Epithelial cell of proximal tubule (primary cell): ENCODE data around the gene RASL12. TPM values are rescaled to one million over a fixed set of nuclear protein-coding genes. Genes with fewer than 3 reads are reported as not detected.
A peak's percentile ranks its signal among the peaks of the same experiment; 100 is the strongest.

Experiments used
- DNase-seq: peaks from one replicate; pipeline ENCODE4 v3.0.0-alpha.2; 2011; ENCODE audit warnings: low read depth
- H3K4me3 ChIP-seq: 2 replicates; pipeline ENCODE4 v1.5.1; 2011; ENCODE audit warnings: low read depth, mild to moderate bottlenecking, low read length
- total RNA-seq: library from RNA; depleted of rRNA; stranded (reverse); fragments of >200 nt; gene quantifications from 2 replicates; pipeline ENCODE4 v1.2.3, GENCODE V29; 2015
- TF ChIP-seq, protein P1 (sequence below): conservative IDR thresholded peaks from 2 replicates; pipeline ENCODE4 v1.5.1; 2012; ENCODE audit warnings: low read depth, mild to moderate bottlenecking, low read length

The RASL12 gene
- total RNA-seq, 1 donor from 2014 or later: not detected

DNA sequence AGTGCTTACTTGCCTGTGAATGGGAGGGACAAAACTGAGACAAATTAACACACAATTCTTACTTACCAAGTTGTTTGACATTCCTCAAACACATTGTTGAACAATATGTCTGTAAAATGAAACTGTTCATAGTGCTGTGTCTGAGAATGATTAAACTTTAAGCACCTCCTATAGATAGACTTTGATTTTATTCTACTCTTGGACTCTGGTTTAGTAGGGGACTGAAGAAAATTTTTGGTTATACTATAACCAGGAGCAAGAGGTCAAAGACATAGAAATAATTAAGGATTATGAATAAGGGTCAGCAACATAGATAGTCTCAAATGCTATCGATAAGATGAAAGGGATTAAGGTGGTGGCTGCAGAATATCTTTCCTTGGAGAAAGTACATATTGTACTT lies 30.5 kb downstream of the RASL12 start:
- no peak overlapping the region for H3K4me3 ChIP-seq
- TF ChIP-seq, protein P1, sequence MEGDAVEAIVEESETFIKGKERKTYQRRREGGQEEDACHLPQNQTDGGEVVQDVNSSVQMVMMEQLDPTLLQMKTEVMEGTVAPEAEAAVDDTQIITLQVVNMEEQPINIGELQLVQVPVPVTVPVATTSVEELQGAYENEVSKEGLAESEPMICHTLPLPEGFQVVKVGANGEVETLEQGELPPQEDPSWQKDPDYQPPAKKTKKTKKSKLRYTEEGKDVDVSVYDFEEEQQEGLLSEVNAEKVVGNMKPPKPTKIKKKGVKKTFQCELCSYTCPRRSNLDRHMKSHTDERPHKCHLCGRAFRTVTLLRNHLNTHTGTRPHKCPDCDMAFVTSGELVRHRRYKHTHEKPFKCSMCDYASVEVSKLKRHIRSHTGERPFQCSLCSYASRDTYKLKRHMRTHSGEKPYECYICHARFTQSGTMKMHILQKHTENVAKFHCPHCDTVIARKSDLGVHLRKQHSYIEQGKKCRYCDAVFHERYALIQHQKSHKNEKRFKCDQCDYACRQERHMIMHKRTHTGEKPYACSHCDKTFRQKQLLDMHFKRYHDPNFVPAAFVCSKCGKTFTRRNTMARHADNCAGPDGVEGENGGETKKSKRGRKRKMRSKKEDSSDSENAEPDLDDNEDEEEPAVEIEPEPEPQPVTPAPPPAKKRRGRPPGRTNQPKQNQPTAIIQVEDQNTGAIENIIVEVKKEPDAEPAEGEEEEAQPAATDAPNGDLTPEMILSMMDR: no peak
- no peak for DNase-seq

DNA sequence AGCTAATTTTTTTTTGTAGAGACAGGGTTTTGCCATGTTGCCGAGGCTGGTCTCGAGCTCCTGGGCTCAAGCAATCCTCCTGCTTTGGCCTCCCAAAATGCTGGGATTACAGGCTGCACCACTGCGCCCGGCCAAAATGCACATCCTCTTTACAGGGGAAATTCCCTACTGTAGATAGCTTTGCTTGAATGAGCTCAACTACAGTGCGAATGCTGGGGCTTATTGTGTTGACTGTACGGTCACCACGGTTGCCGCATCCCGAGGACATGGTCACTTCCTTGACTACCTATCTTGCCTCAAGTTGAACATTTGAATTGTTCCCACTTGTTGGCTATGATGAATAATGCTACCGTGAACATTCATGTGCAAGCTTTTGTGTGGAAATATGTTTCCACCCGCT lies 33.1 kb downstream of the RASL12 start:
- H3K4me3 ChIP-seq: no peak overlapping the region
- no peak for DNase-seq
- TF ChIP-seq, protein P1: no peak

DNA sequence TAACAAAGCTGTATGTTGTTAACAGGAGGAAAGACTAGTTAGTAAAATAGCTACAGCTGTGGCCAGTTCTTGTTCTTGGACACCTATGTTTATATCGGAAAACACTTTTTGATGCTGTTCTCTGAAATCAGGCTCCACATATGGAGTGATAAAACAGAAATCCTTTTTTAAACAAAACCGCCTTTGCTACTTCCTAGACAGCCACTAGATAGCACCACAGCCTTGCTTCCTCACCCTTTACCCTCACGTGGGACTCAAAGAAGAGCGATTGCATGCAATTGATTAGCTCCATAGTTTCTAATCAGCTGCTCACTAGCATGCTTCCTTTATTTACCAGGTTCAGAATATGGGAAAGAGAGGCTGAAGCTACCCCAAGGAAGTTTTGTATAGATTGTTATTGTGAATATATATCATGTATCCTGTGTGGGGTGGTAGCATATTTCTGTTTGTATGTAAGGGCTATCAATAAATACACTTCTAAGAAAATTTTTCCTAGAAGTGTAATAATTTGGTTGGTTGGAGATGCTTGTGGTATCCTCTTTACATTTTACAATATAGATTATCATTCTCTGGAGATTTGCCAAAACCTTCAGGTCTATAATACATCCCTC lies 34.0 kb downstream of the RASL12 start:
- DNase-seq: no peak
- no peak overlapping the region for H3K4me3 ChIP-seq
- TF ChIP-seq, protein P1: peak; percentile 76

DNA sequence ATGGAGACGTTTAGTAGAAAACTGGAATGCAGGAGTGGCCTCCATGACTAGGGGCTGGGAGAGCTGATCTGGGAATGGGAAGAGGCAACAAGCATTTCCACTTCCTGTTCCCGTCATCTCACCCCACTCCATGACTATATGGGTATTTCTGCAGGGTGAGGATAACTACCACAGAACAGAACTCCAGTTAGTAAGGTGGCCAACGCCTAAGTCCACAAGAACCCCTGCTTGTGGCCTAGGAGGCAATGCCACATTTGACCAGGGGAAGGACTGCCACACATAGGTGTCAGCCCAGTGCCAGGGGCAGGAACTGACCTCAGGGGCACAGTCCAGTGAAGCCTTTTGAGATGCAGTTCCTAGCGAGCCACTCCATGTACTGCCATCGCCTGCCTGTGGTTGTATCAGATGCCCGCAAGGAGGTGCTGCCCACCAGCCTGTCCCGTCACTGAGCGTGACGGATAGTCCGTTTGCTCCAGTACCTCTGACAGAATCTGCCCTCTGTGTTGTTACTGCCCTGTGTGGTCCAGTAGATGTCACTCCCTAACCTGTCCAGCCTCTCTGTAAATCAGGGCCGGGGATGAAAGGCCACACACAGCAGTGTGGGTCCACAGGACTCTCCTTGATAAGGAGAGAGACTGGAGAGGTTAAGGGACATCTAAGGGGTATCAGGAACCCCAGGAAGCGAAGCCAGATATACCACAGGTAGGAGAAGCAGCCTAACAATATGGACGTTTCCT lies 34.8 kb downstream of the RASL12 start:
- no peak for DNase-seq
- TF ChIP-seq, protein P1: peak; percentile 95
- H3K4me3 ChIP-seq: no peak overlapping the region

DNA sequence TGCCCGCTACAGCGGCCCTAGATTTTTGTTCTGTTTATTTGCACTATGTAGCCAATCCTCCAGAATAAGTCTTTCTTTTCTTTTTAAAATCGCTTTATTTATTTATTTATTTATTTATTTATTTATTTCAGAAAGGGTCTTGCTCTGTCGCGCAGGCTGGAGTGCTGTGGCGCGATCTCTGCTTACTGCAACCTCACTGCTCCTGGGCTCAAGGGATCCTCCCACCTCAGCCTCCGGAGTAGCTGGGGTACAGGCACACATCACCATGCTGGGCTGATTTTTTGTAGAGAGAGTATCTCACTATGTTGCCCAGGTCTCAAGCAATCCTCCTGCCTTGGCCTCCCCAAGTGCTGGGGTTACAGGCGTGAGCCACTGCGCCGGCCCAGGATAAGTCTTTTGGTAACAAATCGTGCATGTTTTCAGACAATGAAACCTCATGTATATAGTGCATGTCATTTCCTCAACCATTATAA lies 38.0 kb downstream of the RASL12 start:
- TF ChIP-seq, protein P1: no peak
- H3K4me3 ChIP-seq: peak overlapping the region; percentile 86
- no peak for DNase-seq

DNA sequence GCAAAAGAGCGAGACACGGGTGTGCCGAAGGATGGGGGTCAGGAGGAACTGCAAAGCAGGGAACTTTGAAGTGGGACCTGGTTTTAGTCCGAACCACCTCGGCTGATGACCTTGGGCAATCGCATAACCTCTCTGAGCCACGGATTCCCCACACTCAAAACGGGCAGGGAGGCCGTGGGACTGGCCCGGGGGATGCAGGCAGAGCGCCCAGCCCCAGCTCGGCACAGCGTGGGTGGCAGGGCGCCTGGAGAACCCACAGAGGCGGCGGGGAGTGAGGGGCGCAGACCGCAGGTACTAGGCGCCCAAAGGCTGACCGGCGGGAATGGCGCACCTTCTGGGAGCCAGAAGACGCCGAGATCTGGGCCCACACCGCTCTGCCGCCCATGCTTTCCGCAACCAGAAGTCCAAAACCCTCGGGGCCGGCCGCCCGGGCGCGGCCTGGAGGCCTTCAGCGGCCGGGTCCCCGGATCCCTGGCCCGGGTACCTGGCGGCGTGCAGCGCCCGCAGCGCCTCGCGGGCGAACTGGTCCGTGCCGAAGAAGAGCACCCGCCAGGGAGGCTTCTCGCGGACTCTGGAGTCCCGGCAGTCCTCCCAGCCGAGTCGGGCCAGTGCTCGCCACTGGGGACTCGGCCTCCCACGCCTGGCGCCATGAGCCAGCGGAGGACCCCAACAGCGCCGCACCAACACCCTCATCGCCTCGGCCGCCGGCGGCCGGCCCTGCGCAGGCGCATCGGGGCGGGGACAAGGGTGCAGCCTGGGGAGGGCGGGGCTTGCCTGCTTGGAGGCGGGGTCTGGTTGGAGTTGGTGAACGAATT lies 38.7 kb downstream of the RASL12 start, which contains the start of gene MTFMT:
Gene MTFMT (minus strand): TSS at position 719 of the 815 bp plus-strand sequence. CDS start 26 bp downstream, at position 693.
- TF ChIP-seq, protein P1: peak; percentile 8
- DNase-seq: no peak
- H3K4me3 ChIP-seq: peak within 1 kb of the TSS; percentile 86
